AG04449 (cell line): ENCODE data around the gene SDK2.

ENCODE experiments used
- CTCF ChIA-PET: fragments of 350-600 bp; formaldehyde crosslinking; extraction: SDS; loops from one replicate; lab custom pipeline; 2021; ENCODE audit warnings: antibody characterized with exemption; lab: Yijun Ruan, JAX
- POLR2A ChIA-PET: fragments of 400-600, 350-600 bp; formaldehyde crosslinking; extraction: SDS; loops from one replicate; lab custom pipeline; 2020; ENCODE audit warnings: antibody characterized with exemption, inconsistent platforms; lab: Yijun Ruan, JAX
- DNase-seq: peaks from one replicate; pipeline ENCODE4 v3.0.0-alpha.2; 2010; ENCODE audit warnings: low read depth, low spot score
- H3K4me3 ChIP-seq: 2 replicates; pipeline ENCODE4 v1.5.1; 2011; ENCODE audit warnings: low read depth, mild to moderate bottlenecking, control low read depth, low read length
- CTCF ChIP-seq: IDR thresholded peaks from one replicate; pipeline ENCODE4 v1.5.1; 2011; ENCODE audit warnings: mild to moderate bottlenecking, moderate library complexity, low read length, control low read depth, inconsistent platforms; ENCODE audit not compliant: insufficient read depth; ENCODE audit errors: missing control alignments

SDK2 gene

DNA sequence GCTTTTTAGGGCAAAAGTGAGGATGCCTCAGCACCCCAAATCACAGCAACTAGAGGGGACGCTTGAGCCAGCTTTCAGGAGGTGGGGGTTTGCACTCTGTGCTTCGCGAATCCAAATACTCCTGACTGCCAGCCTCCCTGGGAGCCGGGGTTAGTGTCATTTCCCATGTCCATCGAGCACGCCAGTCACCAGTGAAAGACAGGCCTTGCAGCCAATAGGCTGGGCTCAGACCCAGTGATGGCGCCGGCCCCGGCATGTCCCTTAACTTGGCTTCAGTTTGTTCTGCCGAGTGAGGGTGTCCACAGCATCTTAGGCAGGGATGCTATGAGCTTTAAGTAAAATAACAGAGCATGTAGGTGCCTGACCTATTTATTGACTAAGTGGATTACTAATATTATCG is 281.5 kb downstream of the SDK2 start:
- no peak for DNase-seq
- ChIA-PET POLR2A (no interaction called here), CTCF (interaction anchor here (1.1 to 22.5 kb wide), 4 partner anchors 9 to 166 kb away, joined by 4 to 848 read pairs (median 6); partner anchors contain the start of gene CPSF4L)
- no peak overlapping the region for H3K4me3 ChIP-seq
- no peak for TF ChIP-seq CTCF

DNA sequence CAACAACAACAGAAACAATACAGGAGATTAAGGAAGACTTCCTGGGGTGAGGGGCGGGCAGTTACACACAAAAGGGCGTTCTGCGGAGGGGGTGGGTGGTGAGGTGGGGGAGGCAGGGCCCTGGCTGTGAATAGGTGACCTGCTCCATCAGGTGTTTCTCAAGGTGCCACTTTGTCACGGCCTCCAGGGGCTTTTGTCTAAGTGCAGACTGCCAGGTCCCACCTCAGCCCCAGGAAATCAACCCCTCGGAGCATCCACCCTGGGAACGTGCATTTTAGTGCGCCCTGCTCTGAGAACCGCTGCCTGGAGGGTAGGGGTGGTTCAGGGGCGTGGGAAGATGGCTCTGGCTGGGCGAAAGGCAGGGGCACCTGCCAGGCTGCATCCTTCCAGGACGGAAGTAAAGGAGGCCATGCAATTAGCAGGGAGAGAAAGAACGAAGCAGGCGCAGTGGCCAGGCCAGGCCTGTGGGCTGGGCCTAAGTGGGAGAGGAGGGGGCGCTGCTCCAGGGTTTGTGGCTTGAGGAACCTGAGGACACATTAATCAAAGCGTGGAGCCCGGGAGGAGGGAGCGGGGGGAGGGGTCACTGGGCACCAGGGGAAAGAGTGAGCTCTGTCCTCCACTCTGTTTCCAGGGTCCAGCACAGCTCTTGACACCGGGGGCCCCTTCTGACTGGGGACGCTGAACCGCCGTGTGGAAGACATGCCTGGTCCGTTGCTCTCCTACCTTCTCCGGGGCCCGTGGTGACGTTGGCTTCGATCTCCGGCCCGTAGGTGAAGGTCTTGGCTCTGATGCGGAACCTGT is 283.1 kb downstream of the SDK2 start:
- no peak for DNase-seq
- TF ChIP-seq CTCF: no peak
- ChIA-PET POLR2A (no interaction called here), CTCF (interaction anchor here (0.6 to 22.5 kb wide), 5 partner anchors 8 to 108 kb away, joined by 3 to 848 read pairs (median 8); partner anchors contain the start of gene CPSF4L)
- H3K4me3 ChIP-seq: no peak overlapping the region

DNA sequence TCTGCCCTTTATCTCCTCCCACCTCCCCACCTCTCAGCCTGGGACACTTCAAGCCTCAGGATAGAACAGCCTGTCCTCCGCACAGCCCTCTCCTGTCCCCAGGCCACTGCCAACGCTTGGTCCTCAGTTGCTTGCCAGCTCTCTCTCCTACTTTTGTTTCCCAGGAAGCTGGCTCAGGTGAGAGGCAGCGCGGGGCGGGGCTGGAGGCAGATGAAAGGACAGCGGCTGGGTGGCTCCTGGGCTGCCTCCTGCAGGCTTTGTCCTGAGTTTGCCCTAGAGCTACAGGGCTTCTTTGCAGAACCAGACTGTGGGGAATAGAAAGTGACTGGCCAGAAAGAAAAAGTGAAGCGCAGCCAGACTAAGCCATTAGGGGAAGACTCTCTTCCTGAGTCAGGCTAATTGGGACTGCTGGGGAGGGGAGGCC is 284.2 kb downstream of the SDK2 start:
- no peak for DNase-seq
- TF ChIP-seq CTCF: no peak
- no peak overlapping the region for H3K4me3 ChIP-seq
- ChIA-PET POLR2A (interaction anchor here (0.5 kb wide), 1 partner anchor 17 kb away, joined by 3 read pairs; no protein-coding TSS in a partner anchor), CTCF (interaction anchor here (1.8 to 22.5 kb wide), 2 partner anchors 9 to 107 kb away, joined by 9 to 848 read pairs; partner anchors contain the start of gene CPSF4L)

DNA sequence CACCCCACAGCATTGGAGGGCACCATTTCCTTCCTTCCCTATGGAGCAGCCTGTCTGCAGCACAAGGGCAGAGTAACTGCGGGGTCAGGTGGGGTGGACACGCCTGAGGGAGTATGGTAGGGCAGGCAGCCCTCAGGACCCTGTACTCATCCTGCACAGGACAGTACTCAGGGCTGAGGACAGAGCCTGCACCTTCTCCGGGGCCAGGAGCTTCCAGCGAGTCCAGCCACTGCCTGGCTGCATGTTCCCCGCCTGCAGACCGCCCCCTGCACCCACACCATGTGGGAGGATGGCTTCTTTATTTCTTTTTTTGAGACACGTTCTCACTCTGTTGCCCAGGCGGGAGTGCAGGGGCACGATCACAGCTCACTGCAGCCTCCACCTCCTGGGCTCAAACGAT is 284.9 kb downstream of the SDK2 start:
- H3K4me3 ChIP-seq: no peak overlapping the region
- CTCF ChIA-PET: interaction anchor here (1.8 to 22.5 kb wide), 2 partner anchors 10 to 107 kb away, joined by 9 to 848 read pairs; partner anchors contain the start of gene CPSF4L
- TF ChIP-seq CTCF: no peak
- POLR2A ChIA-PET: no interaction called here
- no peak for DNase-seq

DNA sequence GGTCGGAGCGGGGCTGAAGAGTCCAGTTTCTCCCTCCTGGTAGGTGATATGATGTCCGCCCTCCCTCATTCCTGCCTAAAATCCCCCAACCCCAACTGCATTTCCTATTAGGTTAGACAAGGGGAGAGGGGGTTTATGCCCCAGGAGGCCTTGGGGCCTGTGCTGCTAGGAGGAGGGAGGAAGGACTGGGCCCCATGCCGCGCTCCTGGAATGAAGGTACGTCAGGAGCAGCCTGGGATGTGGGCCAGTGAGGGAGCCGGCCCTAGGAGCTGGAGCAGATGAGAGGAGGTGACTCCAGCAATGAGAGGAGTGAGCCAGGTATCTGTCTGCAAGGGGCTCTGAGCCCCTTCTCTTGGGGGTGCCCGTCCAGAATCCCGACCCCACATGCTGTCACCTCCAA is 285.6 kb downstream of the SDK2 start:
- no peak for TF ChIP-seq CTCF
- no peak overlapping the region for H3K4me3 ChIP-seq
- CTCF ChIA-PET: interaction anchor here (22.5 kb wide), 1 partner anchor 106 kb away, joined by 848 read pairs; the partner anchor contains the start of gene CPSF4L
- DNase-seq: no peak
- POLR2A ChIA-PET: no interaction called here

DNA sequence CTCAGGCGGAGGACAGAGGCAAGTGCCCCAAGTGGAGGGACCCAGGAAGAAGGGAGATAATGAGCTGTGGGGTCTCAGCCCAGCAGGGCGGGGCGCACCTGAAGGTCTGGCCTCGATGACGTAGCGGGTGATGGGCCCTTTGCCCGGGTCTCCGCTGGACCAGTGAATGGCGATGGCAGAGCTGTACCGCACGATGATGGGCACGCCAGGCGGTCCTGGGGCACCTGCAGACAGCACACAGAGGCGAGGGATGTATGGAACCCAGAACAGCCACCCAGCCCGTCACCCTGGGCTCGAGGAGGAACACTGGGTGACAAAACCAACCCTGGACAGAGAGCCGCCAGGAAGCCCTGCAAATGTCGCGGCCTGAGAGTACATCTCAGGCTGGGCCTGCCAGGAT is 286.3 kb downstream of the SDK2 start:
- ChIA-PET POLR2A (no interaction called here), CTCF (interaction anchor here (0.9 to 22.5 kb wide), 3 partner anchors 11 to 105 kb away, joined by 3 to 848 read pairs (median 28); partner anchors contain the start of gene CPSF4L)
- no peak for DNase-seq
- no peak overlapping the region for H3K4me3 ChIP-seq
- TF ChIP-seq CTCF: no peak
